8988T (cell line): Measurements from ENCODE around the gene YBX1.
A peak's percentile ranks its signal among the peaks of the same experiment; 100 is the strongest.

Source experiments
- DNase-seq: peaks from one replicate; pipeline ENCODE4 v3.0.0; 2011

Gene YBX1

GRCh38 chr1:42735477-42736105 lies 53.4 kb downstream of the YBX1 start:
- no peak for DNase-seq

- DNase-seq: peak; percentile 58
Observed at GRCh38 chr1:42736152-42736551, 53.9 kb downstream of the YBX1 start.

- DNase-seq: no peak
Observed at GRCh38 chr1:42736571-42737200, 54.5 kb downstream of the YBX1 start.

GRCh38 chr1:42737257-42737656 lies 55.0 kb downstream of the YBX1 start:
- no peak for DNase-seq

- no peak for DNase-seq
Observed at GRCh38 chr1:42737986-42738677, 55.9 kb downstream of the YBX1 start.

- no peak for DNase-seq
Observed at GRCh38 chr1:42738678-42739226, 56.5 kb downstream of the YBX1 start.

GRCh38 chr1:42739753-42740700 lies 57.8 kb downstream of the YBX1 start, which contains the start of gene CLDN19:
CLDN19 (minus strand) TSS chr1:42740236; CDS start chr1:42740063, 173 bp downstream.
- no peak for DNase-seq

GRCh38 chr1:42740851-42741580 lies 58.8 kb downstream of the YBX1 start:
- no peak for DNase-seq

- no peak for DNase-seq
Observed at GRCh38 chr1:42741706-42742105, 59.5 kb downstream of the YBX1 start.

GRCh38 chr1:42742141-42742540 lies 59.9 kb downstream of the YBX1 start:
- no peak for DNase-seq

- no peak for DNase-seq
Observed at GRCh38 chr1:42742617-42743316, 60.5 kb downstream of the YBX1 start.

GRCh38 chr1:42743317-42744147 lies 61.3 kb downstream of the YBX1 start:
- DNase-seq: no peak

GRCh38 chr1:42744148-42744413 lies 61.9 kb downstream of the YBX1 start:
- no peak for DNase-seq

- DNase-seq: no peak
Observed at GRCh38 chr1:42745851-42746250, 63.6 kb downstream of the YBX1 start.

GRCh38 chr1:42746436-42747105 lies 64.4 kb downstream of the YBX1 start:
- DNase-seq: no peak

- DNase-seq: no peak
Observed at GRCh38 chr1:42747125-42747524, 64.9 kb downstream of the YBX1 start.

- no peak for DNase-seq
Observed at GRCh38 chr1:42748021-42748420, 65.8 kb downstream of the YBX1 start.

GRCh38 chr1:42748461-42749410 lies 66.5 kb downstream of the YBX1 start:
- DNase-seq: no peak

- DNase-seq: no peak
Observed at GRCh38 chr1:42750041-42750440, 67.8 kb downstream of the YBX1 start.
